AG04449 (cell line): ENCODE results near the gene EN2.

Source experiments
- CTCF ChIA-PET: fragments of 350-600 bp; formaldehyde crosslinking; extraction: SDS; loops from one replicate; lab custom pipeline; 2021; ENCODE audit warnings: antibody characterized with exemption; lab: Yijun Ruan, JAX
- POLR2A ChIA-PET: fragments of 400-600, 350-600 bp; formaldehyde crosslinking; extraction: SDS; loops from one replicate; lab custom pipeline; 2020; ENCODE audit warnings: antibody characterized with exemption, inconsistent platforms; lab: Yijun Ruan, JAX
- DNase-seq: peaks from one replicate; pipeline ENCODE4 v3.0.0-alpha.2; 2010; ENCODE audit warnings: low read depth, low spot score
- H3K4me3 ChIP-seq: 2 replicates; pipeline ENCODE4 v1.5.1; 2011; ENCODE audit warnings: low read depth, mild to moderate bottlenecking, control low read depth, low read length
- TF ChIP-seq, protein P1 (sequence below): IDR thresholded peaks from one replicate; pipeline ENCODE4 v1.5.1; 2011; ENCODE audit warnings: mild to moderate bottlenecking, moderate library complexity, low read length, control low read depth, inconsistent platforms; ENCODE audit not compliant: insufficient read depth; ENCODE audit errors: missing control alignments

EN2 gene

DNA sequence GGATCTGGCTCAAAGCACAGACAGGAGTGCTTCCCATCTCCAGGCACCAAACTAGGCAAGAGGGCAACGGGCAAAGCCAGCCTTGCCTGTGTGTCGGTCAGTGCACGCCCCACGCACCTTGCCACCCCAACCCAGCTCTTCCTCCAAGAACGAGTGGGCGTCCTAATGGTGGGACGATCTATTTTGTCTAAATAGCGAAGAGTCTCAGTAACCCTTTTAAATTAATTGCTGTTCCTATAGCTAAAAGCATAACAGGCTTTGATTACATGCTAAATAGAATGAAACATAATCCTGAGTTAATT is 12.2 kb downstream of the EN2 start:
- CTCF ChIA-PET, result no interaction called here
- no peak overlapping the region for H3K4me3 ChIP-seq
- no peak for DNase-seq
- POLR2A ChIA-PET, result no interaction called here
- TF ChIP-seq, protein P1, sequence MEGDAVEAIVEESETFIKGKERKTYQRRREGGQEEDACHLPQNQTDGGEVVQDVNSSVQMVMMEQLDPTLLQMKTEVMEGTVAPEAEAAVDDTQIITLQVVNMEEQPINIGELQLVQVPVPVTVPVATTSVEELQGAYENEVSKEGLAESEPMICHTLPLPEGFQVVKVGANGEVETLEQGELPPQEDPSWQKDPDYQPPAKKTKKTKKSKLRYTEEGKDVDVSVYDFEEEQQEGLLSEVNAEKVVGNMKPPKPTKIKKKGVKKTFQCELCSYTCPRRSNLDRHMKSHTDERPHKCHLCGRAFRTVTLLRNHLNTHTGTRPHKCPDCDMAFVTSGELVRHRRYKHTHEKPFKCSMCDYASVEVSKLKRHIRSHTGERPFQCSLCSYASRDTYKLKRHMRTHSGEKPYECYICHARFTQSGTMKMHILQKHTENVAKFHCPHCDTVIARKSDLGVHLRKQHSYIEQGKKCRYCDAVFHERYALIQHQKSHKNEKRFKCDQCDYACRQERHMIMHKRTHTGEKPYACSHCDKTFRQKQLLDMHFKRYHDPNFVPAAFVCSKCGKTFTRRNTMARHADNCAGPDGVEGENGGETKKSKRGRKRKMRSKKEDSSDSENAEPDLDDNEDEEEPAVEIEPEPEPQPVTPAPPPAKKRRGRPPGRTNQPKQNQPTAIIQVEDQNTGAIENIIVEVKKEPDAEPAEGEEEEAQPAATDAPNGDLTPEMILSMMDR, result no peak

GRCh38 chr7:155470686-155471638 is 13.0 kb downstream of the EN2 start:
- H3K4me3 ChIP-seq, result no peak overlapping the region
- POLR2A ChIA-PET, result no interaction called here
- TF ChIP-seq, protein P1, result no peak
- CTCF ChIA-PET, result interaction anchor here (1.2 kb wide), 1 partner anchor 543 kb away, joined by 3 read pairs; no protein-coding TSS in a partner anchor
- no peak for DNase-seq

- H3K4me3 ChIP-seq, result no peak overlapping the region
- no peak for DNase-seq
- TF ChIP-seq, protein P1, result no peak
- ChIA-PET CTCF (interaction anchor here (1.2 kb wide), 1 partner anchor 544 kb away, joined by 3 read pairs; no protein-coding TSS in a partner anchor), POLR2A (no interaction called here)
Observed at GRCh38 chr7:155471718-155472117, 13.8 kb downstream of the EN2 start.

DNA sequence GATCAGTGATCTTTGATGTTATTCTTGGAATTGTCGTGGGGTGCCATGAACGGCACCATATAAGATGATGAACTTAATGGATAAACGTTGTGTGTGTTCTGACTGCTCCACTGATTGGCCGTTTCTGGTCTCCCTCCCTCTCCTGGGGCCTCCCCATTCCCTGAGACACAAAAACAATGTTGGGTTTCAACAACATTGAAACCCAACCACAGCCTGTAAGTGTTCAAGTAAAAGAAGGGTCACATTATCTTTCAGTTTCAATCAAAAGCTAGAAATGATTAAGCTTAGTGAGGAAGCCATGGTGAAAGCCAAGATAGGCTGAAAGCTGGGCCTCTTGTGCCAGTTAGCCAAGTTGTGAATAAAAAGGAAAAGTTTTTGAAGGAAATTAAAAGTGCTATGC is 19.5 kb downstream of the EN2 start:
- POLR2A ChIA-PET, result no interaction called here
- no peak for DNase-seq
- no peak overlapping the region for H3K4me3 ChIP-seq
- CTCF ChIA-PET, result no interaction called here
- TF ChIP-seq, protein P1, result no peak

DNA sequence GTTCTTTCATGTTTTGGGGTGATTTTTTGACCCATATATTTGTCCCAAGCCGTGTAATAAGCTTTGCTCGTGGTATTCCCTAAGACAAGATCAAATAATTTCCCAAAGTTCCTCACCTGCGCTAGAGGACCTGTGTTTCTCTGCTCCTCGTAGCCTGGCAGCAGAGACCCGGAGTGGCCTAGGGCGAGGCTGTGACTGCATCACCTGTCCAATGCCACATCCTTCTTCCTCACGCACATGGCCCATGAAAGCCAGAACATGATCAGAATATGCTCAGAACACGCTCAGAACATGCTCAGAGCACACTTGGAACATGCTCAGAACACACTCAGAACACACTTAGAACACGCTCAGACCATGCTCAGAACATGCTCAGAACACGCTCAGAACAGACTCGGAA is 23.8 kb downstream of the EN2 start:
- ChIA-PET CTCF (no interaction called here), POLR2A (no interaction called here)
- H3K4me3 ChIP-seq, result no peak overlapping the region
- DNase-seq, result no peak
- TF ChIP-seq, protein P1, result no peak

- no peak for DNase-seq
- POLR2A ChIA-PET, result no interaction called here
- no peak overlapping the region for H3K4me3 ChIP-seq
- TF ChIP-seq, protein P1, result no peak
- CTCF ChIA-PET, result no interaction called here
Observed at GRCh38 chr7:155482511-155483183, 24.7 kb downstream of the EN2 start.
